Gastrocnemius medialis (tissue), 4 donors: ENCODE results near the gene PRPF40A.

Experiments
- CTCF ChIP-seq, 5 experiments: fragments of 450-650 bp in 3 of 5; fragments of 200-600 bp in 2 of 5; sonication (generic) in 2 of 5; IDR thresholded peaks in 4 of 5; conservative IDR thresholded peaks in 1 of 5; 1 replicate in 4 of 5; 2 replicates in 1 of 5; pipeline ENCODE4 v1.5.1; 2016 to 2019; ENCODE audit warnings: antibody characterized with exemption in 5 of 5, mild to moderate bottlenecking in 3 of 5, moderate library complexity in 3 of 5
- POLR2A ChIP-seq, 2 donors: fragments of 450-650 bp; IDR thresholded peaks; one replicate each; pipeline ENCODE4 v1.6.1; 2017; ENCODE audit warnings: antibody characterized with exemption in 2 of 2, mild to moderate bottlenecking in 2 of 2, moderate library complexity in 2 of 2

- TF ChIP-seq CTCF (IDR thresholded peaks at IDR 0.05 in 4 of 5, conservative IDR thresholded peaks at IDR 0.05 in 1 of 5) (no peak), POLR2A (IDR thresholded peaks at IDR 0.05) (no peak)
Measured at GRCh38 chr2:152658221-152658620, 59.0 kb downstream of the PRPF40A start.
